ENCODE data around the gene GPRC5A.
A peak's percentile ranks its signal among the peaks of the same experiment; 100 is the strongest.

Gene GPRC5A

DNA sequence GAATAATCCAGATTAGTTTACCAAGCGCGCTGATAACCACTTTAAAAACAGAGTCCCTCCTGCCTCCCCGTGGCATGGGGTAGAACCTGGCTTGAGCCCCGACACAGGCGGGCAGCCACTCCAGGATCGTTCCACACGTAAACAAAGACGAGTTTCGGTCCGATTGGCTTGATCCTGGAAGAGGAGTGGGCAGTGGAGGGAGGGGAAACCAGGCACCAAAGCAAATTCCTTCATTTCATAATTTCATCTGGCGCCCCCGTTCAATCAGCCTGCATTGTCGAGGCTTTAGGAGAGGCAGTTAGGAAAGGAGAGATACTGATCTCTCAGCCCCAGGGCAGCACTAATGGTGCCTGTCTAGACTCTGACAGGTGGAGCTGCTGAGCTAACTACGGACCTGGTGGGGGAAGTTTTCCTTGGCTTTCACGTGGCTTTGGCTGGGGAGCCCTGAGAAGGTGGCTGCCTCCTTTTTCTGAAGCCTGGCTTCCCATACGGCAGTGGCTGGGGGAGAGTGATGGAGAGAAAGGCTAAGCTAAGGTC, 751 bp upstream of the GPRC5A start:
- Mint-ChIP-seq H3K4me3 (peak overlapping the region; percentile 85), H3K9me3 (peaks cover 4% of the 10 kb centered on the region), H3K27me3 (ENCODE audit: low read depth, poor library complexity) (peaks cover 93% of the 10 kb centered on the region), H3K4me1 (peaks cover 41% of the 10 kb centered on the region), H3K36me3 (ENCODE audit: low read depth) (no peaks in the 10 kb centered on the region), H3K27ac (no peak overlapping the region)
- DNase-seq, result peak; percentile 38
- no peak for TF ChIP-seq CTCF (IDR thresholded peaks at IDR 0.05)

- no peaks in the 10 kb centered on the region for H3K36me3 Mint-ChIP-seq (ENCODE audit: low read depth)
- peaks cover 4% of the 10 kb centered on the region for H3K9me3 Mint-ChIP-seq
- TF ChIP-seq CTCF (IDR thresholded peaks at IDR 0.05), result no peak
- no peak for DNase-seq
- peaks cover 29% of the 10 kb centered on the region for H3K4me1 Mint-ChIP-seq
- H3K27me3 Mint-ChIP-seq (ENCODE audit: low read depth, poor library complexity), result peaks cover 85% of the 10 kb centered on the region
- H3K27ac Mint-ChIP-seq, result no peak overlapping the region
- H3K4me3 Mint-ChIP-seq, result peak overlapping the region; percentile 85
Observed at GRCh38 chr12:12891881-12892355, 556 bp downstream of the GPRC5A start.

DNA sequence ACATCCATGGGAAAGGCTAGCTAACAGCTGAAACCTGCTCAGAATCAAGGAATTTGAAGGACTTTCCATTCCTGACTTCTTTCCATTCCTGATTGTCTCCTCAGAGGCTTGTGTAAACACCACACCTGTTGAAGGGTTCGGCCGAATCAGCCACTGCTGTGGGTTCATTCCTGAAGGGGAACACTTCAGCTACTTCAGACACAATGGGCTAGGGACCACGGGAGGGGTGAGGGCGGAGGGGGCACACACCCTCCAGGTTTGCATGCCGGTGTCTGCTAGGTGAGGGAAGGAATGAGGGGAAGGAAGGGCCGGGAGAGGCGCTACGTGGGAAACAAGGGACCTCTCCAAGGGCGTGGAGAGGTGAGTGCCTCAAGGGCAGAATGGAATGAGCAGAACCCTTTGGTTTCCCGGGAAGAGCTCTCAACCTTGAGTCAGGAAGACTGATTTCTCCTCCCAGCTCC, 1.3 kb downstream of the GPRC5A start:
- Mint-ChIP-seq H3K36me3 (ENCODE audit: low read depth) (no peaks in the 10 kb centered on the region), H3K27ac (no peak overlapping the region)

GRCh38 chr12:12893438-12893837, 2.1 kb downstream of the GPRC5A start:
- H3K27me3 Mint-ChIP-seq (ENCODE audit: low read depth, poor library complexity), result peaks cover 77% of the 10 kb centered on the region

More for the DNA sequence above, 1.3 kb downstream of the GPRC5A start:
- DNase-seq, result no peak
- Mint-ChIP-seq H3K27me3 (ENCODE audit: low read depth, poor library complexity) (peaks cover 81% of the 10 kb centered on the region), H3K4me1 (peaks cover 26% of the 10 kb centered on the region), H3K4me3 (no peak overlapping the region), H3K9me3 (peaks cover 4% of the 10 kb centered on the region)
- TF ChIP-seq CTCF (IDR thresholded peaks at IDR 0.05), result no peak

GRCh38 chr12:12896260-12896659, 4.9 kb downstream of the GPRC5A start:
- H3K36me3 Mint-ChIP-seq (ENCODE audit: low read depth), result no peaks in the 10 kb centered on the region
- no peak overlapping the region for H3K27ac Mint-ChIP-seq
- TF ChIP-seq CTCF (IDR thresholded peaks at IDR 0.05), result no peak
- peaks cover 59% of the 10 kb centered on the region for H3K27me3 Mint-ChIP-seq (ENCODE audit: low read depth, poor library complexity)
- H3K4me3 Mint-ChIP-seq, result no peak overlapping the region
- H3K9me3 Mint-ChIP-seq, result peaks cover 4% of the 10 kb centered on the region
- no peak for DNase-seq
- peaks cover 20% of the 10 kb centered on the region for H3K4me1 Mint-ChIP-seq

More at GRCh38 chr12:12893438-12893837, 2.1 kb downstream of the GPRC5A start:
- DNase-seq, result no peak
- TF ChIP-seq CTCF (IDR thresholded peaks at IDR 0.05), result no peak
- no peaks in the 10 kb centered on the region for H3K36me3 Mint-ChIP-seq (ENCODE audit: low read depth)
- H3K9me3 Mint-ChIP-seq, result peaks cover 4% of the 10 kb centered on the region
- no peak overlapping the region for H3K27ac Mint-ChIP-seq
- peaks cover 25% of the 10 kb centered on the region for H3K4me1 Mint-ChIP-seq
- no peak overlapping the region for H3K4me3 Mint-ChIP-seq

- H3K9me3 Mint-ChIP-seq, result peaks cover 4% of the 10 kb centered on the region
- TF ChIP-seq CTCF (IDR thresholded peaks at IDR 0.05), result no peak
- no peak overlapping the region for H3K4me3 Mint-ChIP-seq
- H3K36me3 Mint-ChIP-seq (ENCODE audit: low read depth), result no peaks in the 10 kb centered on the region
- H3K4me1 Mint-ChIP-seq, result peaks cover 11% of the 10 kb centered on the region
- DNase-seq, result no peak
- no peak overlapping the region for H3K27ac Mint-ChIP-seq
- peaks cover 57% of the 10 kb centered on the region for H3K27me3 Mint-ChIP-seq (ENCODE audit: low read depth, poor library complexity)
Observed at GRCh38 chr12:12897302-12897701, 5.9 kb downstream of the GPRC5A start.
